Mesenchymal stem cell (in vitro differentiated cells and primary cell): Measurements from ENCODE around the gene VRK2.
"Not testable (repeated sequence)": the region's sequence is repeated elsewhere in the genome, so short reads cannot be mapped to it uniquely, and the experiment has no call there.

Experiments
- DNase-seq: peaks from one replicate; pipeline ENCODE4 v3.0.0-alpha.2; 2013
- H2AFZ ChIP-seq: one replicate; pipeline ENCODE4 v1.6.1; 2013; ENCODE audit warnings: low read depth, mild to moderate bottlenecking, control low read depth, inconsistent platforms, low read length, moderate library complexity
- H2AK5ac ChIP-seq: 2 replicates; pipeline ENCODE4 v1.6.1; 2013; ENCODE audit warnings: low read length, moderate library complexity, mild to moderate bottlenecking, inconsistent platforms; ENCODE audit not compliant: severe bottlenecking
- H2BK120ac ChIP-seq: one replicate; pipeline ENCODE4 v1.6.1; 2013; ENCODE audit warnings: low read depth, mild to moderate bottlenecking, inconsistent platforms, low read length, moderate library complexity
- H2BK12ac ChIP-seq, 2 experiments: one replicate each; pipeline ENCODE4 v1.6.1; 2013; ENCODE audit warnings: inconsistent platforms in 2 of 2, low read length in 2 of 2, mild to moderate bottlenecking in 2 of 2, moderate library complexity in 2 of 2, control low read depth in 1 of 2
- H2BK15ac ChIP-seq: one replicate; pipeline ENCODE4 v1.6.1; 2013; ENCODE audit warnings: mild to moderate bottlenecking, low read depth, inconsistent platforms; ENCODE audit not compliant: poor library complexity, severe bottlenecking
- H2BK5ac ChIP-seq: 2 replicates; pipeline ENCODE4 v1.6.1; 2013; ENCODE audit warnings: low read depth, mild to moderate bottlenecking, low read length, control low read depth, inconsistent platforms; ENCODE audit not compliant: poor library complexity, severe bottlenecking
- H3K14ac ChIP-seq, 2 experiments: one replicate each; pipeline ENCODE4 v1.6.1; 2013; ENCODE audit warnings: inconsistent platforms in 2 of 2, low read length in 2 of 2, control low read depth in 1 of 2, mild to moderate bottlenecking in 1 of 2, moderate library complexity in 1 of 2
- H3K18ac ChIP-seq, 2 experiments: one replicate each; pipeline ENCODE4 v1.6.1; 2013; ENCODE audit warnings: inconsistent platforms in 2 of 2, low read length in 2 of 2, control low read depth in 1 of 2, low read depth in 1 of 2, mild to moderate bottlenecking in 1 of 2
- H3K23ac ChIP-seq, 2 experiments: one replicate each; pipeline ENCODE4 v1.6.1; 2013; ENCODE audit warnings: inconsistent platforms in 2 of 2, low read length in 2 of 2, mild to moderate bottlenecking in 2 of 2, moderate library complexity in 2 of 2, control low read depth in 1 of 2
- H3K27ac ChIP-seq: 2 replicates; pipeline ENCODE4 v1.5.1; 2013; ENCODE audit warnings: mild to moderate bottlenecking, moderate library complexity, low read length, control low read depth, inconsistent platforms; ENCODE audit not compliant: poor library complexity, severe bottlenecking
- H3K27me3 ChIP-seq, 2 experiments: 2 replicates each; pipeline versions ENCODE4 v1.6.1 to v1.7.0; 2013; ENCODE audit warnings: low read length in 2 of 2, mild to moderate bottlenecking in 2 of 2, moderate library complexity in 2 of 2, control low read depth in 1 of 2, inconsistent platforms in 1 of 2; ENCODE audit not compliant: control insufficient read depth in 1 of 2, insufficient read depth in 1 of 2
- H3K36me3 ChIP-seq, 2 experiments: 2 replicates each; pipeline versions ENCODE4 v1.6.1 to v1.7.0; 2013; ENCODE audit warnings: low read length in 2 of 2, control low read depth in 1 of 2, inconsistent platforms in 1 of 2, low read depth in 1 of 2, mild to moderate bottlenecking in 1 of 2; ENCODE audit not compliant: insufficient read depth in 2 of 2, control insufficient read depth in 1 of 2
- H3K4ac ChIP-seq, 2 experiments: one replicate each; pipeline ENCODE4 v1.6.1; 2013; ENCODE audit warnings: inconsistent platforms in 2 of 2, low read length in 2 of 2, mild to moderate bottlenecking in 2 of 2, moderate library complexity in 2 of 2, control low read depth in 1 of 2, low read depth in 1 of 2
- H3K4me1 ChIP-seq: 2 replicates; pipeline ENCODE4 v1.6.1; 2013; ENCODE audit warnings: low read depth, low read length, control low read depth; ENCODE audit not compliant: control insufficient read depth, insufficient read depth
- H3K4me2 ChIP-seq: 2 replicates; pipeline ENCODE4 v1.6.1; 2013; ENCODE audit warnings: low read length, mild to moderate bottlenecking, inconsistent platforms; ENCODE audit not compliant: poor library complexity, severe bottlenecking
- H3K4me3 ChIP-seq, 2 experiments: 2 replicates each; pipeline versions ENCODE4 v1.5.1 to v1.7.0; 2013; ENCODE audit warnings: low read length in 2 of 2, mild to moderate bottlenecking in 2 of 2, control low read depth in 1 of 2, low read depth in 1 of 2; ENCODE audit not compliant: insufficient read depth in 1 of 2
- H3K79me1 ChIP-seq: replicated peaks from 2 replicates; pipeline ENCODE4 v1.6.1; 2013; ENCODE audit warnings: mild to moderate bottlenecking, control low read depth, low read length, inconsistent platforms; ENCODE audit not compliant: poor library complexity, severe bottlenecking
- H3K9ac ChIP-seq: 2 replicates; pipeline ENCODE4 v1.7.0; 2013; ENCODE audit warnings: mild to moderate bottlenecking, low read length, moderate library complexity
- H3K9me3 ChIP-seq: 2 replicates; pipeline ENCODE4 v1.7.0; 2013; ENCODE audit warnings: mild to moderate bottlenecking, low read length; ENCODE audit not compliant: control insufficient read depth
- H4K8ac ChIP-seq: one replicate; pipeline ENCODE4 v1.6.1; 2013; ENCODE audit warnings: inconsistent platforms, mild to moderate bottlenecking, low read length, moderate library complexity
- H4K91ac ChIP-seq: one replicate; pipeline ENCODE4 v1.6.1; 2013; ENCODE audit warnings: mild to moderate bottlenecking, low read length, inconsistent platforms
- WGBS: methylation state at CpG from one replicate; pipeline ENCODE4 v1.1.7; 2013; ENCODE audit warnings: mixed read lengths; 5-methylcytosine and 5-hydroxymethylcytosine counted together

Gene VRK2

DNA sequence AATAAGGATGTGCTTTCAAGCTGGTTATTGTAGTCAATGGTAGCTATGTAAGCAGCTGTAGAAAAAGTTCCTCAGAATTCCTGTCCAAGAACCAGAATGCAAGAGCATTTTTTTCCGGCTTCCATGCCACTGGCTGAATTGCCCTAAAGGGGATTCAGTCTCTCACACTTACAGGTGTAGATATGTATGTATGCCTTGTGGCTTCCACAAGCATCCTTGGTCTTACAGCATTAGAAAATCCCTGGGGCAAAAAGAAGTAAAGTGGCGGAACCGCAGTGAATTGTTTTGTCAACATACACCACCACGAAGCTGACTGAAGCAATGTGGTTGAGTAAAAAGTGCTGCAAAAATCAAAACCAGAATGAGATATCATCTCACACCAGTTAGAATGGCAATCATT lies 139.9 kb downstream of the VRK2 start:
- Histone ChIP-seq H2BK120ac (no peak overlapping the region), H3K4me1 (no peaks in the 10 kb centered on the region), H3K27me3 (no peaks in the 10 kb centered on the region), H3K23ac (no peak overlapping the region), H3K4me3 (no peak overlapping the region), H3K79me1 (no peaks in the 10 kb centered on the region), H2BK12ac (no peak overlapping the region), H2BK5ac (no peak overlapping the region), H3K36me3 (peaks cover 3 to 10% of the 10 kb centered on the region in 2 experiments), H2AK5ac (no peak overlapping the region), H4K91ac (no peak overlapping the region), H2BK15ac (no peak overlapping the region), H3K9ac (no peak overlapping the region), H3K27ac (no peak overlapping the region), H3K4ac (no peak overlapping the region), H3K9me3 (no peaks in the 10 kb centered on the region), H2AFZ (no peak overlapping the region), H3K14ac (no peak overlapping the region), H3K18ac (no peak overlapping the region), H4K8ac (no peak overlapping the region), H3K4me2 (no peak overlapping the region)
- DNase-seq, result no peak
- 91% methylated on average over 4 of the region's 4 CpGs for WGBS

DNA sequence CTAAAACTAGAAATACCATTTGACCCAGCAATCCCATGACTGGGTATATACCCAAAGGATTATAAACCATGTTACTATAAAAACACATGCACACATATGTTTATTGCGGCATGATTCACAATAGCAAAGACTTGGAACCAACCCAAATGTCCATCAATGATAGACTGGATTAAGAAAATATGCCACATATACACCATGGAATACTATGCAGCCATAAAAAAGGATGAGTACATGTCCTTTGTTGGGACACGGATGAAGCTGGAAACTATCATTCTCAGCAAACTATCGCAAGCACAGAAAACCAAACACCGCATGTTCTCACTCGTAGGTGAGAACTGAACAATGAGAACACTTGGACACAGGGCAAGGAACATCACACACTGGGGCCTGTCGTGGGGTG lies 140.4 kb downstream of the VRK2 start:
- not testable (repeated sequence) for H3K18ac ChIP-seq, H3K23ac ChIP-seq, H3K36me3 ChIP-seq, H3K9me3 ChIP-seq, H2BK5ac ChIP-seq, H2BK15ac ChIP-seq, DNase-seq, H3K9ac ChIP-seq, H3K79me1 ChIP-seq, H3K27me3 ChIP-seq, H2BK120ac ChIP-seq, H3K4me1 ChIP-seq, H4K8ac ChIP-seq, H4K91ac ChIP-seq, H3K4ac ChIP-seq, H2AK5ac ChIP-seq, H3K14ac ChIP-seq, H2BK12ac ChIP-seq, H3K4me3 ChIP-seq, H2AFZ ChIP-seq, H3K4me2 ChIP-seq, H3K27ac ChIP-seq
- WGBS, result 100% methylated on average over 5 of the region's 6 CpGs

DNA sequence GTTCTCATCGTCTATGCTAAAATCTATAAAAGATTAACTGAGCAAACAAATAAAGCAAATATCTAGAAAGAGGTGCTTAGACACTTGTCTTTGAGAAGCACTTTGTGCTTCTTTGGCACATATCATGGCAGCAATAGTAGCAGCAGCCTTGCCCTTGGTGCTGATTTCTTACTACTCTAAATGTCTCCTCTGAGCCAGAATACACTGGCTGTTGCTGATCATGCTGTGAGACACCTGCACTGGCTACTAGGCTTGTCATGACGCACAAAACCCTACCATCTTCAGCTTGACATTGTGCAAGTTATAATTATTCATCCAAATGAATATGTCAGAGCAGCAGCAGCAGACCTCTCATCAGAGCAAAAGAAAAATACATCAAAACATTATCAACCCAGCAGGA lies 147.9 kb downstream of the VRK2 start:
- Histone ChIP-seq H3K4ac (no peak overlapping the region), H4K91ac (no peak overlapping the region), H3K4me2 (no peak overlapping the region), H3K14ac (no peak overlapping the region), H3K4me3 (no peak overlapping the region), H2BK15ac (no peak overlapping the region), H2BK5ac (no peak overlapping the region), H3K9me3 (no peaks in the 10 kb centered on the region), H3K79me1 (no peaks in the 10 kb centered on the region), H3K23ac (no peak overlapping the region), H4K8ac (no peak overlapping the region), H3K4me1 (no peaks in the 10 kb centered on the region), H3K18ac (no peak overlapping the region), H2BK120ac (no peak overlapping the region), H3K27me3 (no peaks in the 10 kb centered on the region), H3K9ac (no peak overlapping the region), H2AFZ (no peak overlapping the region), H2BK12ac (no peak overlapping the region), H3K27ac (no peak overlapping the region), H3K36me3 (peaks cover 2 to 6% of the 10 kb centered on the region in 2 experiments), H2AK5ac (no peak overlapping the region)
- 94% methylated on average over 1 of the region's 2 CpGs for WGBS
- DNase-seq, result no peak

DNA sequence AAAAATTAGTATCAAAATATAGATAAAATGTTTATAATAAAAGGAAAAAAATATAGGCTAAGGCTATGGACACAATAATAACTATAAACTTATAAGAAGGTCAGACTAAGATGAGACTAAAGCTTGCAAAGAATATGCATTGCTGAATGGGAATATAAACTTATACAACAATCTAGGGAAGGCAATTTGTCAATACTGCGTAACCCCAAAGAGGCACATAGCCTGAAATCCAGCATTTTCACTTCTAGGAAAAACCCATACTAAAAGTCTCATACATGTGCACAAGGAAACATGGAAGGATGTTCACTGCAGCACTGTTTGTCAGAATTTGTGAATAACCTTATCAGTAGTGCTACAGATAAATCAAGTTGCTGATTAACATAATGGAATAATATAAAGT lies 149.1 kb downstream of the VRK2 start:
- Histone ChIP-seq H3K27ac (no peak overlapping the region), H2BK120ac (no peak overlapping the region), H3K18ac (no peak overlapping the region), H2BK12ac (no peak overlapping the region), H3K9ac (no peak overlapping the region), H3K4me3 (no peak overlapping the region), H3K79me1 (no peaks in the 10 kb centered on the region), H3K4ac (no peak overlapping the region), H4K8ac (no peak overlapping the region), H2AK5ac (no peak overlapping the region), H2BK5ac (no peak overlapping the region), H3K9me3 (no peaks in the 10 kb centered on the region), H3K4me2 (no peak overlapping the region), H3K27me3 (no peaks in the 10 kb centered on the region), H3K36me3 (peaks cover 2 to 6% of the 10 kb centered on the region in 2 experiments), H3K4me1 (no peaks in the 10 kb centered on the region), H4K91ac (no peak overlapping the region), H2AFZ (no peak overlapping the region), H3K23ac (no peak overlapping the region), H2BK15ac (no peak overlapping the region), H3K14ac (no peak overlapping the region)
- DNase-seq, result peak; percentile 27
- no CpG with 5 or more reads among the region's 1 CpG for WGBS
